B cell (primary cell): ENCODE data around the gene MAGIX.
"Not testable (repeated sequence)": the region's sequence is repeated elsewhere in the genome, so short reads cannot be mapped to it uniquely, and the experiment has no call there.

Experiments
- CTCF ChIP-seq: fragments of 200-600 bp; IDR thresholded peaks from one replicate; pipeline ENCODE4 v1.8.0; 2022; ENCODE audit warnings: antibody characterized with exemption, mild to moderate bottlenecking
- EZH2 ChIP-seq: IDR thresholded peaks from 2 replicates; pipeline ENCODE4 v1.6.1; 2012; ENCODE audit warnings: borderline replicate concordance, low read depth, mild to moderate bottlenecking, moderate library complexity, low read length; ENCODE audit not compliant: insufficient read depth, poor library complexity, severe bottlenecking

- TF ChIP-seq CTCF, EZH2: not testable (repeated sequence)
Measured at GRCh38 chrX:49132275-49132674, 30.3 kb upstream of the MAGIX start.
